Liver (tissue), 3 donors: ENCODE data around the gene HYCC2.

Experiments used
- ATF3 ChIP-seq: IDR thresholded peaks from 2 replicates; pipeline ENCODE4 v1.6.1; 2016; ENCODE audit warnings: antibody characterized with exemption
- CTCF ChIP-seq: fragments of 150-350 bp; IDR thresholded peaks from 2 replicates; pipeline ENCODE4 v1.5.1; 2017; ENCODE audit warnings: improper control_type of control experiment, low read depth, low read length; ENCODE audit not compliant: missing input control
- EGR1 ChIP-seq, 2 donors: IDR thresholded peaks; 2 replicates each; pipeline ENCODE4 v1.6.1; 2016 to 2018; ENCODE audit warnings: antibody characterized with exemption in 2 of 2, low read depth in 2 of 2
- FOXA1 ChIP-seq: IDR thresholded peaks from 2 replicates; pipeline ENCODE4 v1.6.1; 2016; ENCODE audit warnings: antibody characterized with exemption
- FOXA2 ChIP-seq: IDR thresholded peaks from 2 replicates; pipeline ENCODE4 v1.6.1; 2016; ENCODE audit warnings: antibody characterized with exemption
- HNF4G ChIP-seq: IDR thresholded peaks from 2 replicates; pipeline ENCODE4 v1.6.1; 2016; ENCODE audit warnings: antibody characterized with exemption
- JUND ChIP-seq, 2 donors: IDR thresholded peaks; 2 replicates each; pipeline ENCODE4 v1.6.1; 2016; ENCODE audit warnings: antibody characterized with exemption in 2 of 2
- MAX ChIP-seq: IDR thresholded peaks from 2 replicates; pipeline ENCODE4 v1.6.1; 2016; ENCODE audit warnings: antibody characterized with exemption
- RAD21 ChIP-seq, 2 donors: IDR thresholded peaks; 2 replicates each; pipeline ENCODE4 v1.6.1; 2016; ENCODE audit warnings: antibody characterized with exemption in 2 of 2, mild to moderate bottlenecking in 2 of 2
- REST ChIP-seq: IDR thresholded peaks from 2 replicates; pipeline ENCODE4 v1.6.1; 2016; ENCODE audit warnings: antibody characterized with exemption, mild to moderate bottlenecking
- SP1 ChIP-seq: IDR thresholded peaks from 2 replicates; pipeline ENCODE4 v1.6.1; 2018; ENCODE audit warnings: antibody characterized with exemption, mild to moderate bottlenecking
- TAF1 ChIP-seq: conservative IDR thresholded peaks from 2 replicates; pipeline ENCODE4 v1.6.1; 2016; ENCODE audit warnings: antibody characterized with exemption, mild to moderate bottlenecking
- YY1 ChIP-seq: IDR thresholded peaks from 2 replicates; pipeline ENCODE4 v1.6.1; 2016; ENCODE audit warnings: antibody characterized with exemption, mild to moderate bottlenecking
- ZBTB33 ChIP-seq: IDR thresholded peaks from 2 replicates; pipeline ENCODE4 v1.6.1; 2016; ENCODE audit warnings: antibody characterized with exemption
- donor health status: healthy.
- donor health status: healthy.

GRCh38 chr2:201100497-201100896 is 29.0 kb upstream of the HYCC2 start:
- TF ChIP-seq CTCF (no peak), FOXA1 (no peak), SP1 (no peak), TAF1 (no peak), REST (no peak), ZBTB33 (no peak), YY1 (no peak), RAD21 (IDR thresholded peaks at IDR 0.05) (no peak), EGR1 (IDR thresholded peaks at IDR 0.05; ENCODE audit: low read depth in 2 of 2) (no peak), HNF4G (no peak), MAX (no peak), ATF3 (no peak), JUND (IDR thresholded peaks at IDR 0.05) (no peak), FOXA2 (no peak)
